Right lobe of liver (tissue), 4 donors: Measurements from ENCODE around the gene CCDC141.

Experiments used
- POLR2A ChIP-seq: fragments of 450-650 bp; IDR thresholded peaks from one replicate; pipeline ENCODE4 v1.6.1; 2017; ENCODE audit warnings: antibody characterized with exemption, mild to moderate bottlenecking
- TF ChIP-seq, protein P1 (sequence below), 4 donors: fragments of 200-600 bp in 3 of 4; fragments of 450-650 bp in 1 of 4; IDR thresholded peaks; one replicate each; pipeline versions ENCODE4 v1.5.1 to v1.8.0; 2016 to 2022; ENCODE audit warnings: antibody characterized with exemption in 4 of 4, mild to moderate bottlenecking in 2 of 4
- donor health status: DM: no; HTN: no; CAD: no.
- donor health status: DM: no; HTN: no; CAD: no.
- donor health status: DM: no; HTN: yes; CAD: no.

DNA sequence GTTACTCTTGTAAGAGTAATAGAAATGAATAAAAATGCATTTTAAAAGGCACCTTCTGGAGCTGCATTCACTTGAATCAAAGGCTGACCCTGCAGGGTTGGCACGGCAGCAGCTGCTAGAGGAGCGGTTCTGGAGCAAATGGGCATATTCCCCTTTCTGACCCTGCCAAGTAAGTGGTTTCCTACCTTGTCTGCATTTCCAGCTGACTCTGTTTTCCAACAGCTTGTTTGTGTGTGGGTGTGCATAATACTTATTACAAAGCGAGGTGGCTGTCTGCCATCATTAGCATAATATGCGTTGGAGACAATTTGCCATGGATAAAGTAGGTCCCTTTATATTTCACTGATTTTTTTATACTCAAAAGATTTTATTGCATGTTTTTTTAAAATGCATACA, 221.5 kb downstream of the CCDC141 start:
- no peak for TF ChIP-seq POLR2A
- TF ChIP-seq, protein P1, sequence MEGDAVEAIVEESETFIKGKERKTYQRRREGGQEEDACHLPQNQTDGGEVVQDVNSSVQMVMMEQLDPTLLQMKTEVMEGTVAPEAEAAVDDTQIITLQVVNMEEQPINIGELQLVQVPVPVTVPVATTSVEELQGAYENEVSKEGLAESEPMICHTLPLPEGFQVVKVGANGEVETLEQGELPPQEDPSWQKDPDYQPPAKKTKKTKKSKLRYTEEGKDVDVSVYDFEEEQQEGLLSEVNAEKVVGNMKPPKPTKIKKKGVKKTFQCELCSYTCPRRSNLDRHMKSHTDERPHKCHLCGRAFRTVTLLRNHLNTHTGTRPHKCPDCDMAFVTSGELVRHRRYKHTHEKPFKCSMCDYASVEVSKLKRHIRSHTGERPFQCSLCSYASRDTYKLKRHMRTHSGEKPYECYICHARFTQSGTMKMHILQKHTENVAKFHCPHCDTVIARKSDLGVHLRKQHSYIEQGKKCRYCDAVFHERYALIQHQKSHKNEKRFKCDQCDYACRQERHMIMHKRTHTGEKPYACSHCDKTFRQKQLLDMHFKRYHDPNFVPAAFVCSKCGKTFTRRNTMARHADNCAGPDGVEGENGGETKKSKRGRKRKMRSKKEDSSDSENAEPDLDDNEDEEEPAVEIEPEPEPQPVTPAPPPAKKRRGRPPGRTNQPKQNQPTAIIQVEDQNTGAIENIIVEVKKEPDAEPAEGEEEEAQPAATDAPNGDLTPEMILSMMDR (IDR thresholded peaks at IDR 0.05) = no peak
